ENCODE data around the gene FBXO41.

Gene FBXO41

GRCh38 chr2:73214120-73215035, 69.9 kb downstream of the FBXO41 start, which contains the start of gene SMYD5:
TSS of gene SMYD5 (plus strand) at chr2:73214245. CDS start at chr2:73214267, 22 bp downstream.
- DNase-seq (ENCODE audit: low spot score) = peak; percentile 96

- peak; percentile 92 for DNase-seq (ENCODE audit: low spot score)
Observed at GRCh38 chr2:73212448-73213176, 71.7 kb downstream of the FBXO41 start.

GRCh38 chr2:73212098-73212447, 72.2 kb downstream of the FBXO41 start:
- no peak for DNase-seq (ENCODE audit: low spot score)

GRCh38 chr2:73210696-73211095, 73.6 kb downstream of the FBXO41 start:
- no peak for DNase-seq (ENCODE audit: low spot score)

GRCh38 chr2:73210019-73210418, 74.3 kb downstream of the FBXO41 start:
- no peak for DNase-seq (ENCODE audit: low spot score)

GRCh38 chr2:73208258-73208657, 76.0 kb downstream of the FBXO41 start:
- DNase-seq (ENCODE audit: low spot score) = no peak

GRCh38 chr2:73205611-73206010, 78.7 kb downstream of the FBXO41 start:
- DNase-seq (ENCODE audit: low spot score) = no peak
